ENCODE results near the gene ESYT2. TPM values are rescaled to one million over a fixed set of nuclear protein-coding genes. Genes with fewer than 3 reads are reported as not detected.

The ESYT2 gene
- total and polyA plus RNA-seq, 2 of the 4 experiments (the other 2 are of a cell fraction) = 26.7 to 69.9 TPM

DNA sequence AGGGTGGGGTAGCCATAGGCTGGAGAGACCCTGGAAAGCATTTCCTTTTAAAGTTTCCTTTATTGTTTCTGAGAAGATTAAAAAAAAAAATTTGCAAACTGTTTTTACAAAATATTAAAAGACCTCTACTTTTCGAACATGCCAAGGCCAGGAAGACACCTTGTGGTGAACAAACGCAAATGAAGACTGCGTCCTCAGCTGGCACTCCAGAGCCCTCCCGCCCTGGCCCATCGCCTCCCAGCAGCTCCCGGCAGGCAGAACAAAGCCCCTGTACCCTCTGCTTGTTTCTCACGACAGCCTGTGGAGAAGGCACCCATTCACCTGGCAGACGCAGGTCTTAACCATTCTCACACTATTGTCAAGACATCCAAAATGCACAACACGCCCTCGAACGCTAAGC lies 56.4 kb downstream of the ESYT2 start:
- H3K4me1 ChIP-seq (ENCODE audit: control insufficient read depth, insufficient read depth, low read length) = peaks cover 3% of the 10 kb centered on the region; the same call in 1 of the 2 replicates
- no peaks in the 10 kb centered on the region for H3K27me3 ChIP-seq (ENCODE audit: control insufficient read depth, insufficient read depth, low read length)
- no peak overlapping the region for H3K9ac ChIP-seq (ENCODE audit: low read depth, low read length)
- H3K36me3 ChIP-seq (ENCODE audit: control insufficient read depth, insufficient read depth, low read length) = peaks cover 14% of the 10 kb centered on the region
- no peaks in the 10 kb centered on the region for H3K9me3 ChIP-seq (ENCODE audit: control insufficient read depth, insufficient read depth, low read length)
- no peak for ATAC-seq (ENCODE audit: low read depth)
- no peak overlapping the region for H3K4me2 ChIP-seq (ENCODE audit: low read depth, low read length)
- no peak overlapping the region for H2BK20ac ChIP-seq (ENCODE audit: low read depth, low read length)
- BruUV-seq (replicated peaks) = no TSS peak
- no peak overlapping the region for H3K23ac ChIP-seq (ENCODE audit: low read depth, low read length)
- H2BK5ac ChIP-seq (ENCODE audit: low read depth, low read length, poor library complexity, severe bottlenecking) = no peak overlapping the region
- H3K27ac ChIP-seq (ENCODE audit: insufficient read depth, low read length) = no peak overlapping the region
- no peak overlapping the region for H3K56ac ChIP-seq (ENCODE audit: extremely low read depth, insufficient read depth, low read length)
- ChIA-PET CTCF (no interaction called here), POLR2A (ENCODE audit: unreplicated experiment) (no interaction called here)
- H3K14ac ChIP-seq (replicated peaks; ENCODE audit: low read depth, low read length) = no peak overlapping the region
- H3K4me3 ChIP-seq (ENCODE audit: insufficient read depth, low read depth, low read length) = no peak overlapping the region
- WGBS, 2 experiments (ENCODE audit: extremely low coverage in 2 of 2, insufficient read length in 1 of 2) = 100% methylated on average over 2 of the region's 11 CpGs; no CpG with 5 or more reads in 1 of the 2 experiments
- no peak for TF ChIP-seq RFX5 (IDR thresholded peaks at IDR 0.05; ENCODE audit: low read depth, low read length)
- no peak overlapping the region for H2AK9ac ChIP-seq (replicated peaks; ENCODE audit: low read depth, low read length, poor library complexity)
- peaks cover 8 to 12% of the 10 kb centered on the region in 2 experiments; a peak in 3 of 4 replicates for H3K79me1 ChIP-seq (ENCODE audit: low read depth in 1 of 2, low read length in 2 of 2)
- peaks cover 2% of the 10 kb centered on the region; the same call in 1 of the 2 replicates for H3K9me1 ChIP-seq (ENCODE audit: insufficient read depth, low read length)
- no peaks in the 10 kb centered on the region for H4K20me1 ChIP-seq (ENCODE audit: insufficient read depth, low read length)
- intact Hi-C loops (cut with micrococcal nuclease) (no loop called here), dilution Hi-C loops (cut with HindIII; ENCODE audit: low sequenced_read_pairs, unreplicated experiment) (no loop called here), in situ Hi-C loops (cut with MboI; ENCODE audit: low sequenced_read_pairs) (no loop called here)
- H2AFZ ChIP-seq (replicated peaks; ENCODE audit: low read length, poor library complexity) = no peak overlapping the region
- no peak overlapping the region for H4K5ac ChIP-seq (ENCODE audit: low read depth, low read length)
- no peak for DNase-seq
- no peak overlapping the region for H2BK120ac ChIP-seq (ENCODE audit: low read depth, low read length)
- H3K18ac ChIP-seq (ENCODE audit: low read depth, low read length) = no peak overlapping the region
- H2BK15ac ChIP-seq (ENCODE audit: low read depth, low read length) = no peak overlapping the region
- no peak overlapping the region for H4K8ac ChIP-seq (ENCODE audit: low read depth in 2 of 2, low read length in 2 of 2)
- no peak overlapping the region for H4K91ac ChIP-seq (ENCODE audit: insufficient read depth, low read depth, low read length)
- no peak overlapping the region for H3K4ac ChIP-seq (ENCODE audit: low read depth, low read length)
- no peak overlapping the region for H2AK5ac ChIP-seq (ENCODE audit: low read depth, low read length)
